ENCODE data around the gene PDZD7.

PDZD7 gene

DNA sequence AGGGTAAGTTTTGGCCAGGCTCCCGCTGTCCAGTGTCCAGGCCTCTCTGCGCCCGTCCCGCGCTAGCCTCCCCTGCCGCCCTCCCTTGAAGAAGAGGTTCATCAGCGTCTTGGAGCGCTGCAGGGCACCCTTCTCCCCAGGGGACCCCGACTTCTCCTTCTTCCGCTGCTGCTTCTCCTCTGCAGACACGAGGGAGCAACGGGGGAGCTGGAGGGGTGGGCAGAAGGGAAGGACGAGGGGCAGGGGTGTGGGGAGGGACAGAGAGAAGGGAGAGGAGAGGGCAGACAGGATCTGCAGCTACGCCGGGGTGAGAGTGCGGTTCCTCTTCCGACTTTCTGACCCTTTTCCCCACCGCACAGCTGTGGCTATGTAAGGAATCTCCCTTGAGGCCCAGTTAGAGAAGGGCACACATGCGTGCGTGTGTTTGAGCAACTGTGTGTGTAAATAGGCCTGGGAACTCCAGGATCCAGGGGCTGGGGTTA lies 12.8 kb downstream of the PDZD7 start:
- no peak for DNase-seq

GRCh38 chr10:101016814-101017213 lies 14.1 kb downstream of the PDZD7 start:
- no peak for DNase-seq

DNA sequence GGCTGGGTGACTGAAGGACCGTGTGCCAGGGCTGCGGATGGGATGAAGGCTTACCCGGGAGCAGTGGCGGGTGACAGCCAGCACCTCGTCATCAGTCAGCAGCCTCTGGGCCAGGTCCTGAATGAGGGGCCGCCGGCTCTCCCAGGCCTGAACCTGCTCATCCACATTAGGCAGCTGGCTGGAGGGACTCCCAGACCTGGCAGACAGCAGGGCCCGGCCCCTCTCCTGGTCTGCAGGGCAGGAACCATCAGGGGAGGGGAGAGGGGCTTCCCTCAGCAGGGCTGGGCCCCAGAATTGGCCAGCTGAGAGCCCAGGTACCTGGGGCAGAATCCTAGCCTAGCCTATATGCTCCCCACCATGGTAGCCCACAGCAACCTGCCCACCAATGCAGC lies 15.4 kb downstream of the PDZD7 start:
- no peak for DNase-seq

DNA sequence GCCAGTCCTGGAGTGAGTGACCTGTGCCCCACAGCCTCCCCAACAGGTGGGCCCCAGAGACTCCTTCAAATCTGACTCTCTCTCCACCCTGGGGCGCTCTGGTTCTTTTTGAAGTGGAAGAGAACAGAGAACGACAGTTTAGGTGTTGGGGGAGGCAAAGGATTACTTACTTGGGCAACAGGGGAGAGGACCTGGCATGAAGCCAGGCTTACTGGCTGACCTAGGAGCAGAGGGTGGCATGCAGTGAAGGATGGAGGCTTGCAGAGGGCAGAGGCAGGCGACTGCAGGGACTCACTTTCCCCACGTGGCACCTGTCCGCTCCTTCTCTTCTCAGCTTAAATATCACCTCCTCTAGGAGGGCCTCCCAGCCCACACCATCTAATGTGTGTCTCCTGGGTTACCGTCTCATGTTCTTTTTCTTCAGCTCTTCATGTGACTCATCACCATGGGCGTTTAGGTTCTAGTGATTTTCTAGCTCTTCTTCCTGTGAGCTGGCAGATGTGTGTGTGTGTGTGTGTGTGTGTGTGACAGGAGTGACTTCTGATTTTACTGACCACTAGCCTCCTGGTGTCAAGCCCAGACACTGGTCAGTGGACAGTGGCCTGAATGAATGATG lies 15.9 kb downstream of the PDZD7 start:
- peak; percentile 21 for DNase-seq

- peak; percentile 72 for DNase-seq
These were observed 16.6 kb downstream of the PDZD7 start for GRCh38 chr10:101014230-101014884.

- DNase-seq, result no peak
These were observed 17.5 kb downstream of the PDZD7 start for GRCh38 chr10:101013365-101013825.

GRCh38 chr10:101012525-101013364 lies 18.2 kb downstream of the PDZD7 start:
- peak; percentile 96 for DNase-seq

DNA sequence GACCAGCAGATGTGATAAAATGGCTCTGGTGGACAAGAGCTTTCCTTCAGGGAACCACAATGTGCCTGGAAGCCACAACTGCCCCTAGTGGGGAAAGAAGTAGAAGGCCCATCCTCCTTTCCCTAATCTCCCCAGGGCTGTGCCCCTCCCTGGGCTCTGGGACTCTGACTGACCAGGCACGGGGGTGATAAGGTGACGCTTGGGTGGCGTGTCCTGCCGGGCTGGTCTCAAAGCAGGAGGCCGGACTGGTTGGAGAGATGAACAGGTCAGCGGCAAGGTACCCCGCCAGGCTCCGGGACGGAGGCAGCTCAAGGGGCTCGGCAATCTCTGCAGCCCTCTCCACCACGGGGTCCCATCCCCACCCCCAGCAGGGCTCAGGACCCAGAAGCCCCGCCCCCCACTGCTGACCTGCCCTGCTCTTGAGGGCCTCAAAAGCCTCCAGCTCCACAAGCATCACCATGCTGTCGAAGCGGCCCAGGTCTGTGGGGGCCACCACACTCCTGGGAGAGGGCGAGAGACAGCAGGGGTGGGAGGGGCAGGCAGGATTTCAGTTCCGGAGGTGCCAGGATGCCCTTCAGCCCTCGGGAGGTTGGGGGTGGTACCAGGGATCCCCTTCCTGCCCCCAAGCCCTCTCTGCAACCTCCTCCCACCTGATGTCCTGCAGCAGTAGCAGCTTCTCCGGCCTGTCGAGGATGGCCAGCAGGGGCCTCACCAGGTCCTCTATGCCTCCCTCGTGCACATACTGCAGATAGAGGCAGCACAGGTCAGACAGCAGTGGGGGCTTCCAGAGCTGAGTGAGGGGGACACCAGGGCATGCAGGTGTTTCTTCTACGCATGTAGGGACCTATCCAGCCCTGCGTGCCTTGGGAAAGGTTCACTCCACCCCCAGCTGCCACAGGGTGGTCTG lies 19.2 kb downstream of the PDZD7 start:
- DNase-seq, result peak; percentile 46

- DNase-seq, result no peak
These were observed 20.6 kb downstream of the PDZD7 start for GRCh38 chr10:101010329-101010728.

DNA sequence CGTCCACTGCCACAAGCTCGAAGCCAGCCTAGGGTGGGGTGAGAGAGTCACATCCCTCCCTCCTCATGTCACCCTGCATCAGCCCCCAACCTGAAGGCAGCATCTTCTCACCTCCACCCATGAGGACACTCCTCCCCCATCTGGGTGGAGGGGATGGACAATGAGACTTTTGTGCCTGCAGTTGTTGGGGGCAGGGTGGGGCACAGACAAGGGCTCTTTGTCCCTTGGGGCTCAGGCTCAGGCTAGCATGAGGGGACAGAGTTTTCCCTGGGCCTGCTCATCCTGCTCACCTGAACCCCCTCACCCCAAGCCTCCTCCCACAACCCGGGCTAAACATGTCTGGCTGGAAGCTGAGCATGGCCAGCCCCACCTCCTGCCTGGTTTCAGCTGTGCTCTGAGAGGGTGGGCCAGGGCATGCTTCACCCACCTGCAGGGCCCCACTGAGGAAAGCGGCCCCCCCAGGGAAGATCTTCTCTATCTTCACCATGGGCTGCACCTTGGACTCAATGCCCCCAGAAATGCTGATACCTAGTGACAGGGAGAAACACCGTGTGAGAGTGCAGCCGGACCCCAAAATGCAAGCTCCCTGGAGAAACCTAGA lies 22.0 kb downstream of the PDZD7 start:
- DNase-seq, result no peak

- DNase-seq, result no peak
These were observed 22.8 kb downstream of the PDZD7 start for GRCh38 chr10:101007915-101008822.

- no peak for DNase-seq
These were observed 23.7 kb downstream of the PDZD7 start for GRCh38 chr10:101007099-101007711.

GRCh38 chr10:101006593-101007098 lies 24.3 kb downstream of the PDZD7 start:
- no peak for DNase-seq

GRCh38 chr10:101005869-101006567 lies 24.9 kb downstream of the PDZD7 start:
- no peak for DNase-seq

- no peak for DNase-seq
These were observed 25.6 kb downstream of the PDZD7 start for GRCh38 chr10:101005361-101005760.

GRCh38 chr10:101003639-101004206 lies 27.2 kb downstream of the PDZD7 start:
- no peak for DNase-seq

DNA sequence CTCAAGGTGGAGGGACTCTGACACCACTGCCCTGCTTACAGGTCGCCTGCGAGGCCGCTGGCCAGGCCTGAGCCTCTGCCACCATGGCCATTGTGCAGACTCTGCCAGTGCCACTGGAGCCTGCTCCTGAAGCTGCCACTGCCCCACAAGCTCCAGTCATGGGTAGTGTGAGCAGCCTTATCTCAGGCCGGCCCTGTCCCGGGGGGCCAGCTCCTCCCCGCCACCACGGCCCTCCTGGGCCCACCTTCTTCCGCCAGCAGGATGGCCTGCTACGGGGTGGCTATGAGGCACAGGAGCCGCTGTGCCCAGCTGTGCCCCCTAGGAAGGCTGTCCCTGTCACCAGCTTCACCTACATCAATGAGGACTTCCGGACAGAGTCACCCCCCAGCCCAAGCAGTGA lies 28.5 kb downstream of the PDZD7 start:
- no peak for DNase-seq

GRCh38 chr10:101001659-101002035 lies 29.3 kb downstream of the PDZD7 start:
- DNase-seq, result no peak

GRCh38 chr10:101000915-101001658 lies 29.8 kb downstream of the PDZD7 start:
- peak; percentile 36 for DNase-seq
